Measurements from ENCODE around the gene SMYD3. TPM values are rescaled to one million over a fixed set of nuclear protein-coding genes. Genes with fewer than 3 reads are reported as not detected.

The SMYD3 gene
- total RNA-seq, 4 donors from 2014 or later = 10.5 to 36.4 (median 22.5) TPM

DNA sequence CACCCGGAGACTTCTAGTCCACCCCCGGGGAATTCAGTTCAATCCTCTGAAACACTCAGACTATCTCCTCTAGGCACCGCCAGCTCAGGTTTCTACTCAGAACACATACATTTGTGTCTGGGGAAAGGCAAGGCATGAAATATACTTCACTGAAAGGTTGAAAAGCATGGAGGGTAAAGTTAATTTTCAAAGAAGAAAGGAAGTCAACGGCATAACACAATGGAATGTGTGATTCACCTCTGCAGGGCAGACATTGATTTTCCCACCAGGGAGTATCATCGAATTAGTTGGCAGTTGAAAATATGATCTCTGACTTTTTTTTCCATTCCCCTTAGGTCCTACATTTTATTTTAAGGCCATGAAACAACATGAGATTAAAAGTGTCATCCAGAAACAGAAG is 669.4 kb downstream of the SMYD3 start:
- Histone ChIP-seq H3K36me3 (no peaks in the 10 kb centered on the region), H3K27ac (no peak overlapping the region), H3K4me3 (no peak overlapping the region), H3K27me3 (no peaks in the 10 kb centered on the region), H3K9me3 (no peaks in the 10 kb centered on the region), H3K4me1 (no peaks in the 10 kb centered on the region)
- DNase-seq = no peak
- TF ChIP-seq POLR2A (IDR thresholded peaks at IDR 0.05) = no peak
- TF ChIP-seq, protein P1, sequence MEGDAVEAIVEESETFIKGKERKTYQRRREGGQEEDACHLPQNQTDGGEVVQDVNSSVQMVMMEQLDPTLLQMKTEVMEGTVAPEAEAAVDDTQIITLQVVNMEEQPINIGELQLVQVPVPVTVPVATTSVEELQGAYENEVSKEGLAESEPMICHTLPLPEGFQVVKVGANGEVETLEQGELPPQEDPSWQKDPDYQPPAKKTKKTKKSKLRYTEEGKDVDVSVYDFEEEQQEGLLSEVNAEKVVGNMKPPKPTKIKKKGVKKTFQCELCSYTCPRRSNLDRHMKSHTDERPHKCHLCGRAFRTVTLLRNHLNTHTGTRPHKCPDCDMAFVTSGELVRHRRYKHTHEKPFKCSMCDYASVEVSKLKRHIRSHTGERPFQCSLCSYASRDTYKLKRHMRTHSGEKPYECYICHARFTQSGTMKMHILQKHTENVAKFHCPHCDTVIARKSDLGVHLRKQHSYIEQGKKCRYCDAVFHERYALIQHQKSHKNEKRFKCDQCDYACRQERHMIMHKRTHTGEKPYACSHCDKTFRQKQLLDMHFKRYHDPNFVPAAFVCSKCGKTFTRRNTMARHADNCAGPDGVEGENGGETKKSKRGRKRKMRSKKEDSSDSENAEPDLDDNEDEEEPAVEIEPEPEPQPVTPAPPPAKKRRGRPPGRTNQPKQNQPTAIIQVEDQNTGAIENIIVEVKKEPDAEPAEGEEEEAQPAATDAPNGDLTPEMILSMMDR (IDR thresholded peaks at IDR 0.05) = no peak
- intact Hi-C loops (cut with DNase I; ENCODE audit: low total_unique reads) = no loop called here

DNA sequence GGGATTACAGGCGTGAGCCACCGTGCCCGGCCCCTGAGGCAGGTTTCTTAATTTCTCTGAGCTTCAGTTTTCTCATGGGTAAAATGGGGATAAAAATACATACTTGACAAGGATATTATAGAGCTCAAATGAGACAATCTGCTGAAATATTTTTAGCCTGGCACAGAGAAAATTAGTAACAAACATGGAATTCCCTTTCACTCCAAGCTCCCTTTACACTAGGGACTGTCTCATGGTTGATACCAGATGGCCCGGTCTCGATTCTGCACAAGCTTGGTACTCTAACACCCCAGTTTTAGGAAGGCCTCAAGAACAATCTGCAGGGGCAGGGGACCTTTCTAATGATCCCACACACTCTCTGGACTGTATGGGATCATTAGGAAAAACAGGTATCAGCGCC is 671.7 kb downstream of the SMYD3 start:
- intact Hi-C loops (cut with DNase I; ENCODE audit: low total_unique reads) = no loop called here
- no peak overlapping the region for H3K4me3 ChIP-seq
- H3K36me3 ChIP-seq = no peaks in the 10 kb centered on the region
- no peak overlapping the region for H3K27ac ChIP-seq
- TF ChIP-seq, protein P1 (IDR thresholded peaks at IDR 0.05) = no peak
- no peak for TF ChIP-seq POLR2A (IDR thresholded peaks at IDR 0.05)
- DNase-seq = no peak
- no peaks in the 10 kb centered on the region for H3K27me3 ChIP-seq
- H3K9me3 ChIP-seq = no peaks in the 10 kb centered on the region
- H3K4me1 ChIP-seq = no peaks in the 10 kb centered on the region

DNA sequence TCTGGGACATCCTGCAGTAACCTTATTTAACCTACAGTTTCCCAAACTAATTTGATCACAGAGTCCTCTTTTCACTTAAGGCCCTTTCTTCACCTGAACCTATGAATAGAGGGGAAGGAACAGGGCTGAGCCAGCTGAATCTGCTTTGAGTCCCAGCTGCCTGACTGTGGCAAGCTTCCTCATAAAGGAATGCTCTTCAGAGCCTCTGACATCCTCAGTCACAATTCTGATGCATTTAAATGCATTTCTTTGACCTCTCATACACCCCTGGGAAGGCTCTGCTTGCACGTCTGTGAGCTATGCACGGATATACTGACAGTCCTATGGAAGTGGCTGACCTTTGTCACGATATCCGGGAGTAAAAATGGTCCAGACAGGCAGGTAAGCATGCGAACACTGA is 673.1 kb downstream of the SMYD3 start:
- no peaks in the 10 kb centered on the region for H3K27me3 ChIP-seq
- no peak for DNase-seq
- no peaks in the 10 kb centered on the region for H3K9me3 ChIP-seq
- no peak for TF ChIP-seq POLR2A (IDR thresholded peaks at IDR 0.05)
- TF ChIP-seq, protein P1 (IDR thresholded peaks at IDR 0.05) = no peak
- H3K36me3 ChIP-seq = no peaks in the 10 kb centered on the region
- intact Hi-C loops (cut with DNase I; ENCODE audit: low total_unique reads) = no loop called here
- H3K4me3 ChIP-seq = no peak overlapping the region
- H3K27ac ChIP-seq = no peak overlapping the region
- no peaks in the 10 kb centered on the region for H3K4me1 ChIP-seq

DNA sequence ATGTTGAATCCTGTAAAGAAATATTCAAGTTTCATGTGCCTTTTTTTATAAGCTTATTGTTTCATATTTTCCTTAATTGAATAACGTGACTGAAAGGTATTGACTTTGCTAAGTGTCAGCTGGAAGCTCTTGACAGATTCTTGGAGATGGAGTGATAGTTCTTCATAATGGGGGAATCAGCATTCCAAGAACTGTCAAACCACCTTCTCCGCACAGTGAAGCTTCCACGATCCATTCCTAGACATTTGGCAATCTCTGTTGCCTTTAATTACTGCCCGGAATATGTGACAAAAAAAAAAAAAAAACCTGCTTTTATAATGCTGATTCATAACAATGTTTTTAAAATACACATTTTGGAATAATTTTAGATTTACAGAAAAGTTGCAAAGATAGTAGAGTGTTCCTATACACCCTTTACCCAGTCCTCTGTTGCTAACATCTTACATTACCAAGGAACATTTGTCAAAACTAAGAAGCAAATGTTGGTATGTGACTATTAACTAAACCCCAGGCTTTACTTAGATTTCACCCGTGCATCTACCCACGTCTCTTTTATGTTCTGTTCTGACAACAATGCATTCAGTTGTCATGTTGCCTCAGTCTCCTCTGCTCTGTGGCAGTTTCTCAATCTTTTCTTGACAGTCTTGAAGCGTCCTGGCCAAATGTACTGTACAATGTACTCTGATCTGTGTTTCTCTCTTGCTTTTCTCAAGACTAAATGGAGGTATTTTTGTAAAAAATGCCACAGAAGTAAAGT is 674.1 kb downstream of the SMYD3 start:
- intact Hi-C loops (cut with DNase I; ENCODE audit: low total_unique reads) = no loop called here
- Histone ChIP-seq H3K27ac (no peak overlapping the region), H3K27me3 (no peaks in the 10 kb centered on the region), H3K36me3 (no peaks in the 10 kb centered on the region), H3K4me3 (no peak overlapping the region), H3K4me1 (no peaks in the 10 kb centered on the region), H3K9me3 (no peaks in the 10 kb centered on the region)
- TF ChIP-seq POLR2A (IDR thresholded peaks at IDR 0.05) = no peak
- TF ChIP-seq, protein P1 (IDR thresholded peaks at IDR 0.05) = no peak
- no peak for DNase-seq

DNA sequence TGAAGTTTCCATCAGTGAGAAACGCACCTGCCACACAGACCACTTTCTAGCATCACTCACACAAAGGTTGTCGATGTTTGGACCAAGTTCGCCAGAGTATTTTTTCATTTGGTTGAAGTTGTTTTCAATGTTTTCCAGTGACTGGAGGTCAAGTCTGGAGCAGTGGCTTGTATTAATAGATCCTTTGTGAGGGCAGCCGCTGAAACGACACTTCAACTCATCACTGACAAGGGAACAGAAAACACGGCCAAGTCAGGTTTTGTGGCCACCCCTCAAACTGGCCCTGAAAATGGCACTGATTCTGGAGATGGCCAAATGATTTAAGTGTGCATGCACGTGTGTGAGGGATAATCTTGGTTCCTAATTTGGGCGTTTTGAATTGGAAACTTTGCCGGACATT is 675.6 kb downstream of the SMYD3 start:
- TF ChIP-seq, protein P1 (IDR thresholded peaks at IDR 0.05) = no peak
- no peak for TF ChIP-seq POLR2A (IDR thresholded peaks at IDR 0.05)
- H3K36me3 ChIP-seq = no peaks in the 10 kb centered on the region
- H3K9me3 ChIP-seq = no peaks in the 10 kb centered on the region
- no peaks in the 10 kb centered on the region for H3K27me3 ChIP-seq
- DNase-seq = no peak
- no peak overlapping the region for H3K4me3 ChIP-seq
- intact Hi-C loops (cut with DNase I; ENCODE audit: low total_unique reads) = no loop called here
- H3K27ac ChIP-seq = no peak overlapping the region
- H3K4me1 ChIP-seq = no peaks in the 10 kb centered on the region
